Sigmoid colon (tissue), 7 donors: ENCODE measurements around the gene TIPIN. TPM values are rescaled to one million over a fixed set of nuclear protein-coding genes. Genes with fewer than 3 reads are reported as not detected.
A peak's percentile ranks its signal among the peaks of the same experiment; 100 is the strongest.
"Not testable (repeated sequence)": the region's sequence is repeated elsewhere in the genome, so short reads cannot be mapped to it uniquely, and the experiment has no call there.

Experiments used
- DNase-seq: peaks from one replicate; pipeline ENCODE4 v3.0.0-alpha.2; 2019
- H3K27ac ChIP-seq, 4 donors: fragments of 200-600 bp; sonication (generic); one replicate each; pipeline ENCODE4 v1.5.1; 2016 to 2019; ENCODE audit warnings: mild to moderate bottlenecking in 1 of 4
- H3K27me3 ChIP-seq, 3 donors: fragments of 200-600 bp; sonication (generic); one replicate each; pipeline ENCODE4 v1.5.1; 2019; ENCODE audit warnings: mild to moderate bottlenecking in 1 of 3
- H3K36me3 ChIP-seq, 4 donors: fragments of 200-600 bp; sonication (generic); one replicate each; pipeline ENCODE4 v1.5.1; 2016 to 2019
- H3K4me1 ChIP-seq, 4 donors: fragments of 200-600 bp; sonication (generic); one replicate each; pipeline ENCODE4 v1.5.1; 2017 to 2019
- H3K4me3 ChIP-seq, 4 donors: fragments of 200-600 bp; sonication (generic); one replicate each; pipeline ENCODE4 v1.5.1; 2017 to 2019; ENCODE audit warnings: mild to moderate bottlenecking in 2 of 4, moderate library complexity in 1 of 4
- H3K9me3 ChIP-seq, 4 donors: fragments of 200-600 bp in 3 of 4; sonication (generic) in 3 of 4; one replicate each; pipeline versions ENCODE4 v1.5.1 to v1.6.1; 2013 to 2019
- EP300 ChIP-seq, 4 donors: sonication (generic); formaldehyde crosslinking; IDR thresholded peaks; one replicate each; pipeline ENCODE4 v1.6.1; 2017; ENCODE audit warnings: antibody characterized with exemption in 4 of 4
- POLR2A ChIP-seq, 2 donors: fragments of 450-650 bp; IDR thresholded peaks; one replicate each; pipeline ENCODE4 v1.6.1; 2016; ENCODE audit warnings: antibody characterized with exemption in 2 of 2, mild to moderate bottlenecking in 2 of 2, moderate library complexity in 2 of 2
- POLR2AphosphoS5 ChIP-seq, 4 donors: sonication (generic); formaldehyde crosslinking; IDR thresholded peaks; one replicate each; pipeline ENCODE4 v1.6.1; 2017; ENCODE audit warnings: antibody characterized with exemption in 4 of 4
- WGBS, 2 donors: extraction: QIAGEN DNeasy Blood & Tissue Kit; methylation state at CpG; one replicate each; pipeline ENCODE4 v1.1.7; 2013; 5-methylcytosine and 5-hydroxymethylcytosine counted together
- intact Hi-C: fragments of 100-400 bp; cut with DNase I; formaldehyde crosslinking; loops from one replicate; pipeline ENCODE4 v1.15.1; 2023
- polyA plus RNA-seq, 3 donors: library from polyadenylated mRNA; stranded (reverse); fragments of 200-250 nt; gene quantifications; one replicate each; pipeline ENCODE4 v1.2.3, GENCODE V29; 2013
- total RNA-seq, 4 donors: library from RNA; depleted of rRNA; stranded (reverse); fragments of >200 nt; gene quantifications; one replicate each; pipeline ENCODE4 v1.1.0, GENCODE V29; 2016
- TF ChIP-seq, protein P1 (sequence below), 4 experiments: fragments of 450-650 bp in 3 of 4; fragments of 200-600 bp in 1 of 4; IDR thresholded peaks; one replicate each; pipeline ENCODE4 v1.5.1; 2016 to 2019; ENCODE audit warnings: antibody characterized with exemption in 4 of 4, mild to moderate bottlenecking in 3 of 4, moderate library complexity in 2 of 4
- donor health status: healthy with polysubstance abuse.
- donor health status: Bipolar disorder and iron deficiency.
- donor health status: healthy.

Gene TIPIN
- total and polyA plus RNA-seq, 7 donors: 1.9 to 10.3 (median 5.6) TPM

DNA sequence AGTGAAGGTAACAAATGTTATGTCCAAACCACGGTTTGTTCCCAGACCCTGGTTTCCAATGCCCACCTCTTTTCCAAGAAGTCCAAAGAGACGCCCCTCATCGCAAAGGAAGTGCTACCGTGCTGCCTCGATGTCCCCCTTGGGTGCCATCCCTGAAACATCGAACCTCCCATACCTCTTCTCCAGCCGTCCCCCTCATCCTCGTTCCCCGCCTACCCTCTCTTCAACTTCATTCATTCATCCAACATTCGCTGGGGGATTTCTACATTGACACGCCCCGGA is 467 bp downstream of the TIPIN start:
- WGBS, 2 donors: 2 to 3% methylated on average over 12 of the region's 12 CpGs
- intact Hi-C loops: loop anchor here (1.0 to 2.0 kb wide), 2 partner anchors 31 to 149 kb away; partner anchors contain the start of genes RPL4 and ZWILCH
- no peaks in the 10 kb centered on the region for H3K9me3 ChIP-seq

DNA sequence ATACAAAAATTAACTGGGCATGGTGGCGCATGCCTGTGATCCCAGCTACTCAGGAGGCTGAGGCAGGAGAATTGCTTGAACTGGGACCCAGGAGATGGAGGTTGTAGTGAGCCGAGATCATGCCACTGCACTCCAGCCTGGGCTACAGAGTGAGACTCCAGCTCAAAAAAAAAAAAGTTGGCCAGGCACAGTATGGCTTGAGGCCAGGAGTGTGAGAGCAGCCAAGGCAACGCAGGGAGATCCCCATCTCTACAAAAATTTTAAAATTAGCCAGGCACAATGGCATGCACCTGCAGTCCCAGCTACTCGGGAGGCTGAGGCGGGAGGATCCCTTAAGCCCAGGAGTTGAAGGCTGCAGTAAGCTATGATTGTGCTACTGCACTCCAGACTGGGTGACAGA is 8.0 kb downstream of the TIPIN start:
- 64 to 80% methylated on average over 5 of the region's 5 CpGs for WGBS, 2 donors
- H3K36me3 ChIP-seq: peaks cover 0 to 63% (median 5%) of the 10 kb centered on the region in 4 donors
- DNase-seq, H3K4me3 ChIP-seq, H3K27ac ChIP-seq, H3K4me1 ChIP-seq, H3K27me3 ChIP-seq, intact Hi-C loops, H3K9me3 ChIP-seq: not testable (repeated sequence)

More for the DNA sequence above, 467 bp downstream of the TIPIN start:
- peaks cover 0 to 11% (median 8%) of the 10 kb centered on the region in 4 donors for H3K4me1 ChIP-seq
- peak overlapping the region; percentile 51 to 85 (median 72) for H3K4me3 ChIP-seq
- no peak for DNase-seq
- H3K36me3 ChIP-seq: peaks cover 0 to 18% (median 0%) of the 10 kb centered on the region in 4 donors
- TF ChIP-seq, protein P1, sequence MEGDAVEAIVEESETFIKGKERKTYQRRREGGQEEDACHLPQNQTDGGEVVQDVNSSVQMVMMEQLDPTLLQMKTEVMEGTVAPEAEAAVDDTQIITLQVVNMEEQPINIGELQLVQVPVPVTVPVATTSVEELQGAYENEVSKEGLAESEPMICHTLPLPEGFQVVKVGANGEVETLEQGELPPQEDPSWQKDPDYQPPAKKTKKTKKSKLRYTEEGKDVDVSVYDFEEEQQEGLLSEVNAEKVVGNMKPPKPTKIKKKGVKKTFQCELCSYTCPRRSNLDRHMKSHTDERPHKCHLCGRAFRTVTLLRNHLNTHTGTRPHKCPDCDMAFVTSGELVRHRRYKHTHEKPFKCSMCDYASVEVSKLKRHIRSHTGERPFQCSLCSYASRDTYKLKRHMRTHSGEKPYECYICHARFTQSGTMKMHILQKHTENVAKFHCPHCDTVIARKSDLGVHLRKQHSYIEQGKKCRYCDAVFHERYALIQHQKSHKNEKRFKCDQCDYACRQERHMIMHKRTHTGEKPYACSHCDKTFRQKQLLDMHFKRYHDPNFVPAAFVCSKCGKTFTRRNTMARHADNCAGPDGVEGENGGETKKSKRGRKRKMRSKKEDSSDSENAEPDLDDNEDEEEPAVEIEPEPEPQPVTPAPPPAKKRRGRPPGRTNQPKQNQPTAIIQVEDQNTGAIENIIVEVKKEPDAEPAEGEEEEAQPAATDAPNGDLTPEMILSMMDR (IDR thresholded peaks at IDR 0.05): no peak
- no peak for TF ChIP-seq POLR2A (IDR thresholded peaks at IDR 0.05)
- TF ChIP-seq POLR2AphosphoS5 (IDR thresholded peaks at IDR 0.05): no peak
- TF ChIP-seq EP300 (IDR thresholded peaks at IDR 0.05): no peak
- no peaks in the 10 kb centered on the region for H3K27me3 ChIP-seq
- peak overlapping the region; percentile 80 to 88 (median 86) for H3K27ac ChIP-seq

DNA sequence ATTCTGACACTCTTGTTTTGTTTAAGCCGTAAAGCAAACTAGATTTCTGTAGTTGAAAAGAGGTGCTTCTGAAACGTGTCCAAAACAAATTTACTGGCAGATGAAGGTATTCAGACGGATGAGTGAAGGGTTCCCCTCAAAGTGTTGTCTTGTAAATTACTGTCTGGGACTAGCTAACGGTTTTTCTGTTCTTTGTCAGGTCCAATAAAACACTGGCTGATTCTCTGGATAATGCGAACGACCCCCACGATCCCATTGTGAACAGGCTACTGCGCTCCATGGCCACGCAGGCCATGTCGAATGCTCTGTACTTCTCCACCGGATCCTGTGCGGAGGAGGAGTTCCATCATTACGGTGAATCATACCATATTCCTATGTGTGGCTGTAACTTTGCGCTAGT is 27.7 kb downstream of the TIPIN start:
- WGBS, 2 donors: 94% methylated on average over 14 of the region's 14 CpGs
- DNase-seq: no peak
- no peaks in the 10 kb centered on the region for H3K9me3 ChIP-seq
- H3K27me3 ChIP-seq: no peaks in the 10 kb centered on the region
- peaks cover 37 to 100% (median 59%) of the 10 kb centered on the region in 4 donors for H3K36me3 ChIP-seq
- H3K4me1 ChIP-seq: no peaks in the 10 kb centered on the region
- H3K27ac ChIP-seq: no peak overlapping the region
- H3K4me3 ChIP-seq: no peak overlapping the region
- TF ChIP-seq EP300 (IDR thresholded peaks at IDR 0.05): no peak
- intact Hi-C loops: no loop called here

DNA sequence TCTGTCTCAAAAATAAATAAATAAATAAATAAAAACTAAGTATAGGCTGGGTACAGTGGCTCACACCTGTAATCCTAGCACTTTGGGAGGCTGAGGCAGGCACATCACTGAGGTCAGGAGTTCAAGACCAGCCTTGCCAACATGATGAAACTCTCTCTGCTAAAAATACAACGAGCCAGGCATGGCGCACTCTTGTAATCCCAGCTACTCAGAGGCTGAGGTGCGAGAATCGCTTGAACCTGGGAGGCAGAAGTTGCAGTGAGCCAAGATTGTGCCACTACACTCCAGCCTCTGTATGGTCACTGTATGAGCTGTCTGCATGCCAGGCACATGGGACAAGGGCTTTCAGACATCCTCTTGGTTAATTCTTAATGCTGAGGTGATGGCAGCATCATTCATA is 28.7 kb downstream of the TIPIN start:
- Histone ChIP-seq H3K9me3 (no peaks in the 10 kb centered on the region), H3K27me3 (no peaks in the 10 kb centered on the region), H3K27ac (no peak overlapping the region), H3K4me1 (no peaks in the 10 kb centered on the region), H3K4me3 (no peak overlapping the region), H3K36me3 (peaks cover 34 to 100% (median 54%) of the 10 kb centered on the region in 4 donors)
- intact Hi-C loops: no loop called here
- TF ChIP-seq POLR2A (IDR thresholded peaks at IDR 0.05) (no peak), EP300 (IDR thresholded peaks at IDR 0.05) (no peak), POLR2AphosphoS5 (IDR thresholded peaks at IDR 0.05) (no peak)
- TF ChIP-seq, protein P1 (IDR thresholded peaks at IDR 0.05): no peak
- no peak for DNase-seq
- 95 to 98% methylated on average over 4 of the region's 4 CpGs for WGBS, 2 donors

DNA sequence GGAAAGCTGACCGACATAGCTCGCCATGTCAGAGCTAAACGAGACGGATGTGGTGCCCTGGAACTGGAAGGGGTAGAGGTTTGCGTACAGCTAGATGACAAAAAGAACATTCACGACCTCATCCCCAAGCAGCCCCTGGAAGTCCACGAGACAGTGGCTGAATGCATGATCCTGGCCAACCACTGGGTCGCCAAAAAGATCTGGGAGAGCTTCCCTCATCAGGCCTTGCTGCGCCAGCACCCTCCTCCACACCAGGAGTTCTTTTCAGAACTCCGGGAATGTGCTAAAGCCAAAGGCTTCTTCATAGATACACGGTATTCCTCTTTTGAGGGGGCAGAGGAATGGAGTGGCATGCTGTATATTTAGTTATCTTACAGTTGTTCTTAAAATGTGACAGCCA is 30.4 kb downstream of the TIPIN start:
- Histone ChIP-seq H3K4me3 (no peak overlapping the region), H3K27ac (no peak overlapping the region), H3K36me3 (peaks cover 32 to 100% (median 52%) of the 10 kb centered on the region in 4 donors), H3K9me3 (no peaks in the 10 kb centered on the region), H3K4me1 (no peaks in the 10 kb centered on the region), H3K27me3 (no peaks in the 10 kb centered on the region)
- DNase-seq: peak; percentile 24
- WGBS, 2 donors: 97% methylated on average over 11 of the region's 11 CpGs
- intact Hi-C loops: no loop called here
- TF ChIP-seq POLR2A (IDR thresholded peaks at IDR 0.05): no peak
- no peak for TF ChIP-seq EP300 (IDR thresholded peaks at IDR 0.05)
- TF ChIP-seq, protein P1 (IDR thresholded peaks at IDR 0.05): no peak
- no peak for TF ChIP-seq POLR2AphosphoS5 (IDR thresholded peaks at IDR 0.05)

DNA sequence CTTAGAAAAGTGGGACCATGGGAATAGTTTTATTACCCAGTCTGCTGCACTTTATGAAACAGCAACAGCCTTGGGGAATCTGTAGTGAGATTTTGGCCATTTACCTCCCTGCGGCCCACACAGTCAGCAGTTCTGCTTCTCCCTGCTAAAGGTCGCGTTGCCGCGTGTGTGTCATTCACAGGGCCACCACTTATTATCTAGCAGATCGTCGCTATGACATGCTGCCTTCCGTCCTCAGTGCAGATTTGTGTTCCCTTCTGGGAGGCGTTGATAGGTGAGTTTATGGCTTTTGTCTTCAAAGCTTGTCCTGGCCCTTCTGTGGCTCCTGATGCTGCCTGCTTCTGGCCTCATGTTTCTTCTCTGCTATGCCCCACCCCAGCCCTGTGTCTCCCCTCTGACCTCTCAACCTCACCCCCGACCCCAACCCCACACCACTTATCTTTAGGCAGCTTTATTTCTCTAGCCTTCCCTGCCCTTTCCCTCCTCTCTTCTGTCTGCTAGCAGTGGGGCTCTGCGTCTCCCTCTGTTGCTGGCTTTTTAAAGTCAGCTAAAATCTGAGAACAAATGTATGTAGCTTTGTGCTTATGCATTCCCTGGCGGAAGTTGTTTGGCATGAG is 33.1 kb downstream of the TIPIN start:
- H3K4me1 ChIP-seq: no peaks in the 10 kb centered on the region
- 88 to 93% methylated on average over 12 of the region's 12 CpGs for WGBS, 2 donors
- no peak for TF ChIP-seq EP300 (IDR thresholded peaks at IDR 0.05)
- no peak for TF ChIP-seq POLR2AphosphoS5 (IDR thresholded peaks at IDR 0.05)
- no peak for TF ChIP-seq POLR2A (IDR thresholded peaks at IDR 0.05)

More for the DNA sequence above, 33.1 kb downstream of the TIPIN start:
- DNase-seq: peak; percentile 27
- Histone ChIP-seq H3K36me3 (peaks cover 35 to 100% (median 48%) of the 10 kb centered on the region in 4 donors), H3K9me3 (no peaks in the 10 kb centered on the region), H3K4me3 (no peak overlapping the region), H3K27me3 (no peaks in the 10 kb centered on the region), H3K27ac (no peak overlapping the region)
- intact Hi-C loops: no loop called here
